ENCODE results near the gene BTBD9. TPM values are rescaled to one million over a fixed set of nuclear protein-coding genes. Genes with fewer than 3 reads are reported as not detected.

Gene BTBD9
- total RNA-seq, 1 donor from 2014 or later = 10.3 TPM

DNA sequence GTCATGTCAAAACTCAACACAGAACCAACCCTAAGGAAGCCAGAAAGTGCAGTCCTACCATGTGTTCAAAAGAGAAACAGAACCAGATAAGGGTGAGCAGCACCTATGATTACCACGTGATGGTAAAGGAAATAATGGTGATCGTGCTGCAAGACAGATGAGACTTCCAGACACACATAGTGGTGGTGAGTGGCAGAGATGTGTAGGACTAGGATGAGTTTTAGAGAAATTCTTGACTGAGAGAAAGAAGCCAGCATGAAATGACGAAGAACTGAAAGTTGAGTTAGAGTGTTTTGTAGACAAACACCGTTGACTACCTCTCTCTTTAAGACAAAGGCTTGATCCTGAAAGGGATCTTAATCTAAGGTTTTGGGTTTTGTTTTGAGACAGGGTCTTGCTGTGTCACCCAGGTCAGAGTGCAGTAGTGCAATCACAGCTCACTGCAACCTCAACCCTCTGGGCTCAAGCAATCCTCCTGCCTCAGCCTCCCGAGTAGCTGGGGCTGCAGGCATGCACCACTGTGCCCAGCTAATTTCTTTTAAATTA, 10.6 kb upstream of the BTBD9 start:
- DNase-seq (ENCODE audit: low spot score) = no peak

DNA sequence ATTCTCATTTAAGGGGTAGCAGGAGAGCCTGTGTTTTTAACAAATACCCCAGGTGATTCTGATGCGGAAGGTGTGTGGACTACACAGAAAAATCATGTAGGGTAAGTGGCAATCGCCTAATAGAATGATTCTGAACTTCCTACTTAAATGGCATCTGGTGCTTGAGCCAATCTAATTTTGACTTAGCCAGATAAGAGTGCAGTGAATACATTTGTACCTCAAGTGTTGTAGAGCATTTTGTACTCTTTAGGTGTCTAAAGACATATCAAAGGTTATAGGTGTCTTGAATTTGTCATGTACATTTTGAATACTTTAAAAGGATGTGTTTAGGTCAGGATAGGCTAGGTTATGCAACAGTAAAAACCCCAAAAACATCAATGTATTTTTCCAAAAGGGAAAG, 10.0 kb upstream of the BTBD9 start:
- Mint-ChIP-seq H3K4me3 (ENCODE audit: unreplicated experiment) (no peak overlapping the region), H3K4me1 (ENCODE audit: unreplicated experiment) (no peaks in the 10 kb centered on the region), H3K27me3 (ENCODE audit: unreplicated experiment) (no peaks in the 10 kb centered on the region), H3K27ac (ENCODE audit: unreplicated experiment) (no peak overlapping the region), H3K9me3 (ENCODE audit: unreplicated experiment) (no peaks in the 10 kb centered on the region), H3K36me3 (ENCODE audit: low read depth, unreplicated experiment) (no peaks in the 10 kb centered on the region)
- DNase-seq (ENCODE audit: low spot score) = no peak
- TF ChIP-seq, protein P1, sequence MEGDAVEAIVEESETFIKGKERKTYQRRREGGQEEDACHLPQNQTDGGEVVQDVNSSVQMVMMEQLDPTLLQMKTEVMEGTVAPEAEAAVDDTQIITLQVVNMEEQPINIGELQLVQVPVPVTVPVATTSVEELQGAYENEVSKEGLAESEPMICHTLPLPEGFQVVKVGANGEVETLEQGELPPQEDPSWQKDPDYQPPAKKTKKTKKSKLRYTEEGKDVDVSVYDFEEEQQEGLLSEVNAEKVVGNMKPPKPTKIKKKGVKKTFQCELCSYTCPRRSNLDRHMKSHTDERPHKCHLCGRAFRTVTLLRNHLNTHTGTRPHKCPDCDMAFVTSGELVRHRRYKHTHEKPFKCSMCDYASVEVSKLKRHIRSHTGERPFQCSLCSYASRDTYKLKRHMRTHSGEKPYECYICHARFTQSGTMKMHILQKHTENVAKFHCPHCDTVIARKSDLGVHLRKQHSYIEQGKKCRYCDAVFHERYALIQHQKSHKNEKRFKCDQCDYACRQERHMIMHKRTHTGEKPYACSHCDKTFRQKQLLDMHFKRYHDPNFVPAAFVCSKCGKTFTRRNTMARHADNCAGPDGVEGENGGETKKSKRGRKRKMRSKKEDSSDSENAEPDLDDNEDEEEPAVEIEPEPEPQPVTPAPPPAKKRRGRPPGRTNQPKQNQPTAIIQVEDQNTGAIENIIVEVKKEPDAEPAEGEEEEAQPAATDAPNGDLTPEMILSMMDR (IDR thresholded peaks at IDR 0.05; ENCODE audit: unreplicated experiment) = no peak

More for the DNA sequence above, 10.6 kb upstream of the BTBD9 start:
- H3K36me3 Mint-ChIP-seq (ENCODE audit: low read depth, unreplicated experiment) = no peaks in the 10 kb centered on the region
- no peak overlapping the region for H3K27ac Mint-ChIP-seq (ENCODE audit: unreplicated experiment)
- no peak overlapping the region for H3K4me3 Mint-ChIP-seq (ENCODE audit: unreplicated experiment)
- TF ChIP-seq, protein P1 (IDR thresholded peaks at IDR 0.05; ENCODE audit: unreplicated experiment) = no peak
- no peaks in the 10 kb centered on the region for H3K27me3 Mint-ChIP-seq (ENCODE audit: unreplicated experiment)
- H3K4me1 Mint-ChIP-seq (ENCODE audit: unreplicated experiment) = no peaks in the 10 kb centered on the region
- no peaks in the 10 kb centered on the region for H3K9me3 Mint-ChIP-seq (ENCODE audit: unreplicated experiment)

DNA sequence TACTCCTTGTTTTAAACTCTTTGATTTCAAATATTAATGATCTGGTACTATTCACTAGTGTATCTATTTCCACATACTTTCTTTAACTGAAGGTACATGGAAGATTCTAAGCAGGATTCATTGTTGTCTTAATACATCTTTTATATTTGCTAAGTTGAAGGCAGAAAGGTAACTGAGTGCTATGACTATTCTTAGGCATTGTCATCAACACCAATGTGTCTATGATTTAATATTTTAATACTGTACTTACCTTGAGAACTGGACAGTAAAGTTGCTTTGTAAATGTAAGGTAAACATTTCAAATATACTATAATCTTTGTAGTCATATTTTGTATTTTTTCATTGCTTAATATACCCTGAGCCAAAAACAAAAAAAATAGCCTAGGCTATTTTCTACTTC, 8.9 kb upstream of the BTBD9 start:
- no peaks in the 10 kb centered on the region for H3K36me3 Mint-ChIP-seq (ENCODE audit: low read depth, unreplicated experiment)
- H3K27ac Mint-ChIP-seq (ENCODE audit: unreplicated experiment) = no peak overlapping the region
- TF ChIP-seq, protein P1 (IDR thresholded peaks at IDR 0.05; ENCODE audit: unreplicated experiment) = no peak
- no peak for DNase-seq (ENCODE audit: low spot score)
- peaks cover under 1% of the 10 kb centered on the region for H3K27me3 Mint-ChIP-seq (ENCODE audit: unreplicated experiment)
- H3K4me3 Mint-ChIP-seq (ENCODE audit: unreplicated experiment) = no peak overlapping the region
- H3K9me3 Mint-ChIP-seq (ENCODE audit: unreplicated experiment) = no peaks in the 10 kb centered on the region
- H3K4me1 Mint-ChIP-seq (ENCODE audit: unreplicated experiment) = no peaks in the 10 kb centered on the region

DNA sequence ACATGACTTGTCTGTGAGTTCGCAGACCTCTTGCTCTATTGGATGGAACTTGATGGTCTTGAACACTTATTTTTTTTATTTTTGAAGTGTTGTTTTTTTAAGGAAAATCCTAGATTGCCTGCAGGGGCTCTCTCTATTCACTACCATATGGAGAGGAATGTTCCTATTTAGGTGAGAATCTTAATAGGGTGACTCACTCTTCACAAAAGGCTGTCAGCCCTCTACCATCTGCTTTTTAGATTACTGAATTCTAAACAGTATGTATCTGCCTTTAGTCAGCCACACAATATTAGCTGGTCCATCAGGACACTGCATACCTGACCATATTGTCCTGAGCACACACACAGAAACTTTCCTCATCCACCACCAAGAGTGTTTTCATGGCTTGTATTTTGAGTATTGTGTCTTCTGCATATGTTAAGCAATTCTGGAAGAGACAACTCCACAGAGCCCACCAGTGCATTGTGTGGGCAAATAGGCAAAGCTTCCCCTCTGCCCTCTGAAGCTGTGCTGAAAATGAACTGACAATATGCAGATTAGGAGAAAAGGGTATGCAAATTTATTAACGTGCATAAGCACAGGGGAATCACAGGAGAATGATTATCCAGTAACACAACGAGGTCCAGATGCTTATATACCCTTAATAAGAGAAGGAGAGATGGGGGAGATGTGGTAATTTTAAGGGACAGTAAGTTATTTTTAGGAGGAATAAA, 6.6 kb upstream of the BTBD9 start:
- H3K36me3 Mint-ChIP-seq (ENCODE audit: low read depth, unreplicated experiment) = no peaks in the 10 kb centered on the region
- no peak for DNase-seq (ENCODE audit: low spot score)
- TF ChIP-seq, protein P1 (IDR thresholded peaks at IDR 0.05; ENCODE audit: unreplicated experiment) = no peak
- peaks cover 1% of the 10 kb centered on the region for H3K27me3 Mint-ChIP-seq (ENCODE audit: unreplicated experiment)
- no peak overlapping the region for H3K27ac Mint-ChIP-seq (ENCODE audit: unreplicated experiment)
- H3K9me3 Mint-ChIP-seq (ENCODE audit: unreplicated experiment) = no peaks in the 10 kb centered on the region
- no peak overlapping the region for H3K4me3 Mint-ChIP-seq (ENCODE audit: unreplicated experiment)
- no peaks in the 10 kb centered on the region for H3K4me1 Mint-ChIP-seq (ENCODE audit: unreplicated experiment)

DNA sequence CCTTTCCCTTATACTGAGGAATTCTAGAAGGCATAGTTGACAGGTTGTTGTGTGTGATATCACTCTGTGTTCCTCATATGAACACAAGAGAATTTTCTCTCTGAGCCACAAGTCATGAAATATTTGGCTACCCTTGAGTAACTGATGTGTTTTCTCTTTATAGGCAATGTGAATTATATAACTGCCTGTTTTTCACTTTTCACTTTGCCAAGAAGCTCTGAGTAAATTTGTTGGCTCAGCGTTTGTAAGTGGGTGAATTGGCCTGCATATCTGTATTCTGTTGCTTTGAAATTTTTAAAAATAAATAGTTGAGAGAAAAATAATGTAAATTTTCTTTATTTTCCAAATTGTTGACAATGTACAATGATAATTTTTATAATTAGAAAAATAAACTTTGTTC, 5.2 kb upstream of the BTBD9 start:
- TF ChIP-seq, protein P1 (IDR thresholded peaks at IDR 0.05; ENCODE audit: unreplicated experiment) = no peak
- Mint-ChIP-seq H3K27me3 (ENCODE audit: unreplicated experiment) (peaks cover 1% of the 10 kb centered on the region), H3K9me3 (ENCODE audit: unreplicated experiment) (no peaks in the 10 kb centered on the region), H3K36me3 (ENCODE audit: low read depth, unreplicated experiment) (no peaks in the 10 kb centered on the region), H3K4me3 (ENCODE audit: unreplicated experiment) (no peak overlapping the region), H3K27ac (ENCODE audit: unreplicated experiment) (no peak overlapping the region), H3K4me1 (ENCODE audit: unreplicated experiment) (peaks cover 6% of the 10 kb centered on the region)
- no peak for DNase-seq (ENCODE audit: low spot score)

Data from endothelial cell (in vitro differentiated cells).